GM19239 (cell line): ENCODE measurements around the gene NPHP4.
A peak's percentile ranks its signal among the peaks of the same experiment; 100 is the strongest.

ENCODE experiments used
- DNase-seq: peaks from one replicate; pipeline ENCODE4 v3.0.0; 2011; ENCODE audit warnings: low spot score; ENCODE audit not compliant: insufficient read length
- FAIRE-seq: peaks from 2 replicates; lab custom pipeline; 2011; peaks lifted over from hg19 to GRCh38; lab: Jason Lieb, UNC

Gene NPHP4

GRCh38 chr1:5976726-5977493 lies 15.3 kb downstream of the NPHP4 start:
- no peak for DNase-seq
- no peak for FAIRE-seq

GRCh38 chr1:5976231-5976630 lies 16.0 kb downstream of the NPHP4 start:
- FAIRE-seq (no peak), DNase-seq (no peak)

- FAIRE-seq (peak; percentile 44), DNase-seq (peak; percentile 36)
Observed at GRCh38 chr1:5975133-5975880, 16.9 kb downstream of the NPHP4 start.

- no peak for DNase-seq
- FAIRE-seq, result no peak
Observed at GRCh38 chr1:5974631-5975030, 17.6 kb downstream of the NPHP4 start.

GRCh38 chr1:5973771-5974170 lies 18.5 kb downstream of the NPHP4 start:
- FAIRE-seq (no peak), DNase-seq (no peak)

GRCh38 chr1:5972198-5972520 lies 20.1 kb downstream of the NPHP4 start:
- FAIRE-seq (no peak), DNase-seq (no peak)

GRCh38 chr1:5971471-5972197 lies 20.6 kb downstream of the NPHP4 start:
- FAIRE-seq, result no peak
- no peak for DNase-seq

- FAIRE-seq, result no peak
- no peak for DNase-seq
Observed at GRCh38 chr1:5970610-5971273, 21.5 kb downstream of the NPHP4 start.

- FAIRE-seq, result no peak
- no peak for DNase-seq
Observed at GRCh38 chr1:5969168-5969567, 23.1 kb downstream of the NPHP4 start.

GRCh38 chr1:5968161-5968736 lies 24.0 kb downstream of the NPHP4 start:
- FAIRE-seq, result no peak
- DNase-seq, result no peak

- DNase-seq (no peak), FAIRE-seq (no peak)
Observed at GRCh38 chr1:5967351-5968160, 24.7 kb downstream of the NPHP4 start.

- DNase-seq (no peak), FAIRE-seq (no peak)
Observed at GRCh38 chr1:5966543-5967205, 25.6 kb downstream of the NPHP4 start.

- no peak for DNase-seq
- FAIRE-seq, result no peak
Observed at GRCh38 chr1:5965586-5966131, 26.6 kb downstream of the NPHP4 start.

- no peak for DNase-seq
- FAIRE-seq, result no peak
Observed at GRCh38 chr1:5962265-5963105, 29.7 kb downstream of the NPHP4 start.

- DNase-seq (no peak), FAIRE-seq (no peak)
Observed at GRCh38 chr1:5961601-5962000, 30.6 kb downstream of the NPHP4 start.

GRCh38 chr1:5960336-5960735 lies 31.9 kb downstream of the NPHP4 start:
- FAIRE-seq (no peak), DNase-seq (no peak)

- no peak for DNase-seq
- FAIRE-seq, result no peak
Observed at GRCh38 chr1:5959667-5960230, 32.5 kb downstream of the NPHP4 start.

- DNase-seq, result no peak
- no peak for FAIRE-seq
Observed at GRCh38 chr1:5959087-5959486, 33.1 kb downstream of the NPHP4 start.
